Endothelial cell of umbilical vein (primary cell): Measurements from ENCODE around the gene ZNF516. TPM values are rescaled to one million over a fixed set of nuclear protein-coding genes. Genes with fewer than 3 reads are reported as not detected.

ENCODE experiments used
- BruUV-seq: library from RNA; stranded (reverse); fragments of 400-500 nt; replicated peaks from 2 replicates; lab custom pipeline; 2021; lab: Mats Ljungman, UMichigan
- CTCF ChIA-PET: fragments of 300-600, 350-600 bp; sonication (Branson Sonifier 250); formaldehyde crosslinking; loops from one replicate; lab custom pipeline; 2021; ENCODE audit warnings: antibody characterized with exemption, inconsistent platforms; lab: Charles Lee
- POLR2A ChIA-PET: fragments of 300-600, 350-600 bp; sonication (Branson Sonifier 250); formaldehyde crosslinking; loops from one replicate; lab custom pipeline; 2021; ENCODE audit warnings: antibody characterized with exemption, inconsistent platforms; lab: Charles Lee
- DNase-seq: peaks from one replicate; pipeline ENCODE4 v3.0.0-alpha.2; 2011; ENCODE audit warnings: low read depth, low spot score
- FAIRE-seq: peaks from 2 replicates; lab custom pipeline; 2011; peaks lifted over from hg19 to GRCh38; lab: Jason Lieb, UNC
- H2AFZ ChIP-seq: 2 replicates; pipeline ENCODE4 v1.6.0; 2012; ENCODE audit warnings: low read depth, low read length, control low read depth, inconsistent platforms
- H3K27ac ChIP-seq: 2 replicates; pipeline ENCODE4 v1.5.1; 2011; ENCODE audit warnings: low read depth, mild to moderate bottlenecking, control low read depth, low read length, moderate library complexity; ENCODE audit not compliant: insufficient read depth
- H3K27me3 ChIP-seq, 2 experiments: 2 replicates each; pipeline versions ENCODE4 v1.6.0 to v1.6.1; 2011; ENCODE audit warnings: low read length in 2 of 2, mixed read lengths in 1 of 2; ENCODE audit not compliant: control insufficient read depth in 2 of 2, insufficient read depth in 2 of 2
- H3K36me3 ChIP-seq, 2 experiments: 2 replicates in 1 of 2; 3 replicates in 1 of 2; pipeline ENCODE4 v1.5.1; 2011; ENCODE audit warnings: low read length in 2 of 2, mild to moderate bottlenecking in 1 of 2, moderate library complexity in 1 of 2; ENCODE audit not compliant: control insufficient read depth in 2 of 2, insufficient read depth in 2 of 2; ENCODE audit errors: extremely low read depth in 1 of 2
- H3K4me1 ChIP-seq: 3 replicates; pipeline ENCODE4 v1.5.1; 2011; ENCODE audit warnings: mild to moderate bottlenecking, low read length; ENCODE audit not compliant: control insufficient read depth, insufficient read depth; ENCODE audit errors: extremely low read depth
- H3K4me2 ChIP-seq: 2 replicates; pipeline ENCODE4 v1.6.1; 2011; ENCODE audit warnings: low read length, control low read depth, mixed read lengths; ENCODE audit not compliant: insufficient read depth
- H3K4me3 ChIP-seq, 3 experiments: fragments of 200-600 bp in 1 of 3; sonication (generic), shearing (Covaris generic) in 1 of 3; replicated peaks in 1 of 3; 2 replicates each; pipeline ENCODE4 v1.5.1; 2011 to 2016; ENCODE audit warnings: control low read depth in 3 of 3, low read length in 3 of 3, mild to moderate bottlenecking in 2 of 3, inconsistent platforms in 1 of 3, low read depth in 1 of 3, moderate library complexity in 1 of 3; ENCODE audit not compliant: insufficient read depth in 1 of 3
- H3K79me2 ChIP-seq: 2 replicates; pipeline ENCODE4 v1.6.0; 2012; ENCODE audit warnings: low read length, inconsistent platforms; ENCODE audit not compliant: control insufficient read depth, insufficient read depth
- H3K9ac ChIP-seq: replicated peaks from 2 replicates; pipeline ENCODE3; 2011; ENCODE audit warnings: low read length, control low read depth; ENCODE audit not compliant: insufficient read depth; ENCODE audit errors: extremely low read depth
- H3K9me1 ChIP-seq: replicated peaks from 3 replicates; pipeline ENCODE4 v1.6.0; 2011; ENCODE audit warnings: mild to moderate bottlenecking, low read length; ENCODE audit not compliant: control insufficient read depth, insufficient read depth; ENCODE audit errors: extremely low read depth
- H3K9me3 ChIP-seq: replicated peaks from 2 replicates; pipeline ENCODE4 v1.5.1; 2012; ENCODE audit warnings: low read length, inconsistent platforms; ENCODE audit not compliant: control insufficient read depth, insufficient read depth
- H4K20me1 ChIP-seq: replicated peaks from 2 replicates; pipeline ENCODE3; 2011; ENCODE audit warnings: mild to moderate bottlenecking, low read length; ENCODE audit not compliant: control insufficient read depth, insufficient read depth; ENCODE audit errors: extremely low read depth
- CTCF ChIP-seq, 2 donors: IDR thresholded peaks; 1 replicate in 1 of 2; 2 replicates in 1 of 2; pipeline ENCODE4 v1.5.1; 2011; ENCODE audit warnings: low read length in 2 of 2, mild to moderate bottlenecking in 2 of 2, moderate library complexity in 2 of 2, control low read depth in 1 of 2, inconsistent platforms in 1 of 2, low read depth in 1 of 2; ENCODE audit not compliant: insufficient read depth in 1 of 2; ENCODE audit errors: extremely low read depth in 1 of 2
- EZH2 ChIP-seq: IDR thresholded peaks from 2 replicates; pipeline ENCODE4 v1.6.1; 2012; ENCODE audit warnings: borderline replicate concordance, low read depth, mild to moderate bottlenecking, moderate library complexity, low read length, inconsistent platforms; ENCODE audit not compliant: severe bottlenecking
- FOS ChIP-seq: IDR thresholded peaks from 2 replicates; pipeline ENCODE4 v1.6.1; 2011; ENCODE audit warnings: mild to moderate bottlenecking, low read length, moderate library complexity, borderline replicate concordance; ENCODE audit not compliant: insufficient read depth
- GATA2 ChIP-seq: IDR thresholded peaks from 2 replicates; pipeline ENCODE4 v1.7.0; 2011; ENCODE audit warnings: low read depth, mild to moderate bottlenecking, moderate library complexity, mixed read lengths, low read length; ENCODE audit not compliant: insufficient read length, insufficient read depth
- JUN ChIP-seq: IDR thresholded peaks from 2 replicates; pipeline ENCODE4 v1.6.1; 2011; ENCODE audit warnings: borderline replicate concordance, low read depth; ENCODE audit not compliant: insufficient read length, insufficient read depth
- MAX ChIP-seq: IDR thresholded peaks from 2 replicates; pipeline ENCODE4 v1.6.1; 2011; ENCODE audit not compliant: insufficient read depth, insufficient read length
- MYC ChIP-seq: IDR thresholded peaks from one replicate; pipeline ENCODE4 v1.6.1; 2011; ENCODE audit warnings: mild to moderate bottlenecking, low read depth, low read length
- POLR2A ChIP-seq: IDR thresholded peaks from 2 replicates; pipeline ENCODE4 v1.6.1; 2012; ENCODE audit warnings: low read depth, mild to moderate bottlenecking, control low read depth, low read length
- POLR2AphosphoS5 ChIP-seq: IDR thresholded peaks from 2 replicates; pipeline ENCODE4 v1.6.1; 2012; ENCODE audit warnings: low read depth, mild to moderate bottlenecking, control low read depth, low read length, moderate library complexity; ENCODE audit not compliant: insufficient read depth
- dilution Hi-C: fragments of 300-500 bp; cut with MboI; formaldehyde crosslinking; loops from one replicate; pipeline ENCODE4 v1.15.0; 2019; ENCODE audit warnings: low sequenced_read_pairs; ENCODE audit not compliant: extremely low pct_ligation_motif_present
- intact Hi-C: fragments of 100-400 bp; cut with micrococcal nuclease; formaldehyde crosslinking; loops from one replicate; pipeline ENCODE4 v1.10.0; 2022
- polyA plus RNA-seq, 4 experiments: library from polyadenylated mRNA; depleted of rRNA in 3 of 4; stranded (reverse) in 3 of 4; unstranded in 1 of 4; fragments of >200 nt; gene quantifications; 2 replicates each; pipeline versions ENCODE4 v1.2.1 to v1.2.3, GENCODE V29; 2011 to 2012; ENCODE audit warnings: missing spikeins in 1 of 4
- total RNA-seq: library from RNA; stranded (reverse); gene quantifications from 2 replicates; pipeline ENCODE4 v1.2.3, GENCODE V29; 2021

The ZNF516 gene
- total and polyA plus RNA-seq, 2 donors (not counting 3 experiments of a cell fraction or from before 2014, with no cell fraction given): 3.6 to 19.1 TPM

- dilution Hi-C loops: no loop called here
- no peaks in the 10 kb centered on the region for H3K36me3 ChIP-seq
Measured at GRCh38 chr18:76499021-76499420, 4.0 kb upstream of the ZNF516 start.

More at GRCh38 chr18:76499021-76499420, 4.0 kb upstream of the ZNF516 start:
- H3K79me2 ChIP-seq: no peaks in the 10 kb centered on the region
- H3K4me1 ChIP-seq: peaks cover 5% of the 10 kb centered on the region
- no peak overlapping the region for H3K4me3 ChIP-seq
- peaks cover 12 to 19% of the 10 kb centered on the region in 2 experiments for H3K27me3 ChIP-seq
- DNase-seq: no peak
- H3K4me2 ChIP-seq: no peak overlapping the region
- H2AFZ ChIP-seq: no peak overlapping the region
- ChIA-PET CTCF (no interaction called here), POLR2A (no interaction called here)
- no TSS peak for BruUV-seq
- H3K9me3 ChIP-seq: no peaks in the 10 kb centered on the region
- H3K9ac ChIP-seq: no peak overlapping the region
- intact Hi-C loops: loop anchor here (10.0 kb wide), 1 partner anchor 1284 kb away; the partner anchor contains the start of gene TSHZ1
- no peaks in the 10 kb centered on the region for H3K9me1 ChIP-seq
- no peaks in the 10 kb centered on the region for H4K20me1 ChIP-seq
- TF ChIP-seq EZH2: no peak
- no peak for TF ChIP-seq POLR2A
- TF ChIP-seq MYC: no peak
- no peak for TF ChIP-seq CTCF (IDR thresholded peaks at IDR 0.05; ENCODE audit: extremely low read depth in 1 of 2, insufficient read depth in 1 of 2, low read depth in 1 of 2, low read length in 2 of 2)
- no peak for TF ChIP-seq JUN
- no peak for TF ChIP-seq POLR2AphosphoS5
- TF ChIP-seq GATA2: no peak
- no peak for TF ChIP-seq MAX
- TF ChIP-seq FOS: no peak
- no peak for FAIRE-seq
- no peak overlapping the region for H3K27ac ChIP-seq
